GOT3 (cell line): ENCODE results near the gene GLIS1.

ENCODE experiments used
- DNase-seq: peaks from one replicate; lab custom pipeline; 2025; ENCODE audit warnings: mixed read lengths; lab: John Stamatoyannopoulos, UW

The GLIS1 gene

GRCh38 chr1:53735681-53736080, 3.3 kb downstream of the GLIS1 start:
- DNase-seq, result no peak

DNA sequence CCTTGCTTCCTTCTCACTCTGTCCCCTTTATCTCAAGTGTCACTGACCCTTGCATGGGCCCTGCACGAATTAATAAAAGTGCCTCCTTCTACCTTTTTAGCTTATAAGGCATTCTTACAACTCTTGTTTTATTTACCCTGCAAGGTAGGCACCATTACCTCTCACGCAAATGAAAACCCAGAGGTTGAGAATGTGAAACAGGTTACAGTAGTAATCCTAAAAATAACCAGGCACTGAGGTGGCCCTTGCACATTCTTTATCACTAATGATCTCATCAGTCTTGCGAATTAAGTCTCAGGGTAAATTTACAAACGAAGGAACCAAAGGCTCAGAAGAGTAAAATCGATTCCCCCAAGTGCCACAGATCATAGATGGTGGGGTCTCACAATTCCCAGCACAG, 3.7 kb downstream of the GLIS1 start:
- no peak for DNase-seq

DNA sequence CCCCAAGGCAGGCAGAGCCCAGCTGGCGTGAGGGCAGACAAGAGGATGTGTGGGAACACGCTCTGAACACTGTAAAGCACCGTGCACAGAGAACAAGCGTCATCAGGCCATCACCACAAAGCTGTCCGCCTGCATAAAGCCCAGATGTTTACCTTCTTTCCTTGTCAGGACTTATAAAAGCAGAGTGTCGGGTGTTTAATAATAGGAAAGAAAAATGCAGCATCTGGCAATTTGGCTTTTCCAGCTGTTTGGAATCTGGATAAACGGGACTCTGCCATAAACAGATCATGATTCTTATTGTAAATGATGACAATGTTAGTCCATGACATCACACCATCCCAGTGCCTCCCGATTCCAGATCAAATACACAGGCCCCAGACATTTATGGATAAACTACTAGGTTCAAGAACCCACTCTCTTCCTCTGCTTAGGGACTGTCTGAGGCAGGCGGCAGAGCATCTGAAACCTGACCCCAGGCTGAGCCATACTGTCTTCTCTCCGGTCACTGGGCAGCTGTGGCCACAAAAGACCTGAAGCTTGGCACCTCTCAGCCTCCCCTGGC, 4.2 kb downstream of the GLIS1 start:
- DNase-seq, result no peak

DNA sequence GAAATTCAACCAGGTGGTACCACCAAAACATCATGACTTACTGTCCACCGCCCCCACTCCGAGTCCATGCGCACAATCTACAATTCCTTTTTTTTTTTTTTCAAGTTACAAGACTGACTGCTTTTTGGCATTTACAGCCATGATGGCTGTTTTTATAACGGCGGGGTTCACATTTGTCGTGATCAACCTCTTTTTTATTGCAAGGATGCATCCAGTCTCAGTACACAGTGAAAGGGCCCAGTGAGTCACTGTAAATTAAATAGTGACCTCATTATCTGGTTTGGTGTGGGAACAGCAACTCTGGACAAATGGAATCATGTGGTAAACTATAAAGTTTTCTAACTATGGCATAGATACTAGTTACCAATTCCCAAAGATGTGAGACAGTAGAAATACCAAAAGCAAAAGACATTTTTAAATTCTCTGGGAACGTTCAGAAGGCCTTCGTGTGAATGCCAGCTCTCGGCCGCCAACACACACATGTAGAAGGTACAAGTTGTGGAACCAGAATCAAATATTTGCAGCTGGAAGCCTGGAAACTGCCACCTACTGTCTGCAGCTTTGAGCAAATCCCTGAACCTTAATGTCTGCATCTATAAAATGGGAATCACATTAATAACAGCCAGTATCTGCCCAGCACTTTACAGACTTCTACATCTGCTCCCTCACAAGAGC, 4.9 kb downstream of the GLIS1 start:
- no peak for DNase-seq

GRCh38 chr1:53733447-53733931, 5.5 kb downstream of the GLIS1 start:
- DNase-seq, result no peak

- DNase-seq, result no peak
Observed at GRCh38 chr1:53732912-53733317, 6.0 kb downstream of the GLIS1 start.

DNA sequence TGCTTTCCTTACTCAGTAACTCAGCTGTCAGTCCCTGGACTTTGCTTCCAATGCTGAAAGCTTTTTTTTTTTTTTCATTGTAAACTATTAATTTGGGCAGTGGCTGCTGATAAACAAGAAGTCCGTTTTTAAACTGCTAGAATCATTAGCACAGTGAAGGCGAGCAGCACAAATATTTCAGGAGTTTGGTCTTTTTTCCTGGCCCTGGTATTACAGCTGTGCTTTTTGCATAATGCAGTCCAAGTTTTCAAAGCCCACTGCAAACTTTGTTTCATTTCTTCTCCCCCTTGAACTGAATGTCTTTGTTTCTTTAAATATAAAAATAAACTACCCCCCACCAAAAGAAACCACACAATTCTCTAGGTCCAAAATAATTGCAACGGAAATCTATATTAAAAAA, 6.6 kb downstream of the GLIS1 start:
- DNase-seq, result no peak

GRCh38 chr1:53731779-53732305, 7.1 kb downstream of the GLIS1 start:
- DNase-seq, result no peak

GRCh38 chr1:53731043-53731600, 7.8 kb downstream of the GLIS1 start:
- no peak for DNase-seq

- DNase-seq, result no peak
Observed at GRCh38 chr1:53730224-53730865, 8.6 kb downstream of the GLIS1 start.

GRCh38 chr1:53729456-53730223, 9.3 kb downstream of the GLIS1 start:
- no peak for DNase-seq

DNA sequence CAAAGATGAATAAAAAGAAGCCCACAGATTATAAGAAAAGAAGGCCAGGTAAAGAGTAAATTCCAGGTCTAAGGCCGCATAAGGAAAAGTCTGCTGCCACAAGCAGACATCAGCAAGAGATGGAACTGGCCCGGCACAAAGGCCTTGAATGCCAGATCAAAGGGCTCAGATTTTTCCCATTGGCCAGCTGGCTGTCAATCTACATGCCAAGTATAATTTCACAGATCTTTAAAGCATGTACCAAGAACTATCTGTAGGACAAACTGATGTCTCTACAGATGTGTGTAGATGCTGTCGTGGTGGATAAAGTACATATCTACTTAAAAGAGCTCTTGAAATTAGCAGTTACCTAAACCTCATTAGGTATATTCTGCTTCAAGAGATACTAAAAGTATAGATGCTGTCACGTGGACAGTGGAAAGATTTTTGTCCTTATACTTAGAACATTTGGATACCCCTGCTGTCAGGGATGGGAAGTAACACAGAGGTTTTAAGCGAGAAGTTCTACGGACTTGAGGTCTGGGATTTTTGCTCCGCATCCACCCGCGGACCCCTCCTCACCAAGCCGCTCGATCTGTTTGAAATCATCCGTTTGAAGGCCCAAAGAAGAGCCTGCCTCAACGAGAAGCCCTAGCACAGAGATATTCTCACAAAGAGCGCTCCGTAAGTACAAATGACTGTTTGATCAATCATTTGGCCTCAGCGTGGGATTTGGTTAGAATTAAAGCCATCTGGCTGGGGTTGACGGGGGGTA, 10.1 kb downstream of the GLIS1 start:
- no peak for DNase-seq

- DNase-seq, result no peak
Observed at GRCh38 chr1:53728196-53728595, 10.8 kb downstream of the GLIS1 start.

- no peak for DNase-seq
Observed at GRCh38 chr1:53727461-53728092, 11.4 kb downstream of the GLIS1 start.

- no peak for DNase-seq
Observed at GRCh38 chr1:53726009-53726600, 12.9 kb downstream of the GLIS1 start.

GRCh38 chr1:53725238-53725689, 13.7 kb downstream of the GLIS1 start:
- DNase-seq, result no peak

DNA sequence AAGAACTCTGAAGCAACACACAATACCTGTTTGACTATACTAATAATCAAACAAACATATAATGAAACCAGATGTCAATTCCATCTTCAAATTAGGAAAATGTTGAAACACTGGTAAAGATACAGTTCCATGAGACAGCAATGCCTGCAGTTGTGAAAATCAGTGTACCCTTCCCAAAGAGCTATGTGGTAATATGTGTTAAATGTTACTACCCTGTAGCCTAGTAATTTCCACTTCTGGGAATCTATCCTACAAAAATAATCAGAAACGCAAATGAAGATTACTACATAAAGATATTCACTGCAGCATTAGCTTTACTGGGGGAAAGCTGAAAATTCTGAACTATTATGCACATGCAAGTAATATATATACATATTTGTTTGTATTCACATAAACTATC, 16.9 kb downstream of the GLIS1 start:
- no peak for DNase-seq

- no peak for DNase-seq
Observed at GRCh38 chr1:53721088-53721487, 17.9 kb downstream of the GLIS1 start.

GRCh38 chr1:53719469-53719868, 19.5 kb downstream of the GLIS1 start:
- no peak for DNase-seq

GRCh38 chr1:53718443-53718842, 20.5 kb downstream of the GLIS1 start:
- no peak for DNase-seq
